Stimulated activated CD4-positive, alpha-beta T cell treated with anti-CD3 and anti-CD28 coated beads, Interleukin-2, amount 100 ng/mL, for 24 hours (primary cell): Measurements from ENCODE around the gene PHRF1.
"Not testable (repeated sequence)": the region's sequence is repeated elsewhere in the genome, so short reads cannot be mapped to it uniquely, and the experiment has no call there.

Source experiments
- DNase-seq, 2 donors: peaks; one replicate each; pipeline ENCODE4 v3.0.0-alpha.2; 2020

PHRF1 gene

DNA sequence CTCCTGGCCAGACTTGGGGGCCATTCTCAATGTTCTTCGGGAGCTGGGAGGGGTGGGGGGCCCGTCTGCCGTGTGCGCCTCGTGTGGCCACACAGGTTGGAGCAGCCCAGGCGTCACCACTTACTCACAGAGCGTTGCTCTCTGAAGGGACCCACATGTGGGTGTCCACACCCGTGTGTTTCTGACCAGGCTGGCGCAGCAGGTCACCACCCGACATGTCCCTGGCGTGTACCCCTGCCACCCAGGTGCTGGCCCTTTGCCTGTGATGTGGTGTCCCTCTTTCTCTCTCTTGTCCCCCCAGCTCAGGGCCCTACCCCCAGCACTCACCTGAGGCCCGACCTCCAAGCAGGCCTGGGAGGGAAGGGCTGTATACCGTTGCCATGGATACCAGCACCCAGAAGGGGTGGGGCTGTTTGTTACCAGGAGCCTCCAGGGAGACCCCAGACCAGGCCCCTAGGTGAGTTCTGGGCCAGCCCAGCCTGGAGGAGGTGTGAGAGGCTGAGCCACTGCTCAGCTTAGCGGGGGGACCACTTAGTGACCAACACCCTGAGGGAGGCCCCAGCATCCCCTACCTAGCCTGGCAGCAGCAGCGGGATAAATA is 17.1 kb upstream of the PHRF1 start:
- DNase-seq = no peak

GRCh38 chr11:559712-560304 is 16.5 kb upstream of the PHRF1 start:
- DNase-seq = no peak

DNA sequence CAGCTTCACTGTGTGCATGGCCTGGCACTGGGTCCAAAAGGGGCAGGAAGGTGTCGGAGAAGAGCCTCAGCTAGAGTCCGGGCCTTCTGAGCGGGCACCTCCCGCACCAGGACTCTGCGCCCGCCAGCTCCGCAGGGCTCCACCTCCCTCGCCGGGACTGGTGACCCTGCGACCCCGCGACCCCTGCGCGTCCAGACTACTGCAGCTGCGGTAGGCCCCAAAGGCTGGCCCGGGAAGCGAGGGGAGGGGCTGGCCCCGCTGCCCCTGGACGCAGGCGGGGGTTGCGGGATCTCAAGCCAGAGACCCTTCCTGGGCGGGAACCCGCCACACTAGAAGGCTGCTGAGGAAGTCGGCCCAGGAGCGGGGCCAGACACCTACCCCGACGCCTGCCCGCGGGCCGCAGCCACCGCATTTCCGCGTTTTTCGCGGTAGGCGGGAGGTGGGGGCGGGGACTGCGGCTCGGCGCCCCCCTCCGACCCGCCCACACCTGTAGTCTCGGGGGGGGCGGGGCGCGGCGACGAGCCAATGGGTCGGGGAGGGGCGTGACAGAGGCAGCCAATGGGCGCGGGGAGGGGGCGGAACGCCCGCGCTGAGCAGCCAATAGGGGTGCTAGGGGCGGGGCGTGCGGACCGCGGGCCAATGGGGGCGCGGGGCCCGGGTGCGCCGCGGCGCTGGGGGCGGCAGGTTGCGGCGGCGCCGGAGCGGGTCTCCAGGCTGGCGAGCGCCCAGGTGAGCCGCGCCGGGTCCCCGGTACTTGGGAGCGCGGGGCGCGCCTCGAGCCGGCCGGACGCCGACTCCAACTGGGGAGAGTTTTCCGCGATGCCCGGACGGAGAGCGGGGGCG is 15.7 kb upstream of the PHRF1 start, which contains the start of the genes LMNTD2 and RASSF7:
TSS of gene LMNTD2 (minus strand) at position 434 of the 843 bp plus-strand sequence. CDS start at position 412, 22 bp downstream.
TSS of gene RASSF7 (plus strand) at position 666 of the 843 bp plus-strand sequence. CDS start 799 bp downstream, outside the sequence.
- DNase-seq = peak; percentile 96 to 98

- DNase-seq = no peak
These were observed 14.9 kb upstream of the PHRF1 start for GRCh38 chr11:561148-562003.

DNA sequence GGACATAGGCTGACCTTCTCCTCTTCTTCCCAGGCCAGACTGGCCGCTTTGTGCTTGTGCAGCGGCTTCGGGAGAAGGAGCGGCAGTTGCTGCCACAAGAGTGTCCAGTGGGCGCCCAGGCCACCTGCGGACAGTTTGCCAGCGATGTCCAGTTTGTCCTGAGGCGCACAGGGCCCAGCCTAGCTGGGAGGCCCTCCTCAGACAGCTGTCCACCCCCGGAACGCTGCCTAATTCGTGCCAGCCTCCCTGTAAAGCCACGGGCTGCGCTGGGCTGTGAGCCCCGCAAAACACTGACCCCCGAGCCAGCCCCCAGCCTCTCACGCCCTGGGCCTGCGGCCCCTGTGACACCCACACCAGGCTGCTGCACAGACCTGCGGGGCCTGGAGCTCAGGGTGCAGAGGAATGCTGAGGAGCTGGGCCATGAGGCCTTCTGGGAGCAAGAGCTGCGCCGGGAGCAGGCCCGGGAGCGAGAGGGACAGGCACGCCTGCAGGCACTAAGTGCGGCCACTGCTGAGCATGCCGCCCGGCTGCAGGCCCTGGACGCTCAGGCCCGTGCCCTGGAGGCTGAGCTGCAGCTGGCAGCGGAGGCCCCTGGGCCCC is 14.1 kb upstream of the PHRF1 start:
- no peak for DNase-seq

DNA sequence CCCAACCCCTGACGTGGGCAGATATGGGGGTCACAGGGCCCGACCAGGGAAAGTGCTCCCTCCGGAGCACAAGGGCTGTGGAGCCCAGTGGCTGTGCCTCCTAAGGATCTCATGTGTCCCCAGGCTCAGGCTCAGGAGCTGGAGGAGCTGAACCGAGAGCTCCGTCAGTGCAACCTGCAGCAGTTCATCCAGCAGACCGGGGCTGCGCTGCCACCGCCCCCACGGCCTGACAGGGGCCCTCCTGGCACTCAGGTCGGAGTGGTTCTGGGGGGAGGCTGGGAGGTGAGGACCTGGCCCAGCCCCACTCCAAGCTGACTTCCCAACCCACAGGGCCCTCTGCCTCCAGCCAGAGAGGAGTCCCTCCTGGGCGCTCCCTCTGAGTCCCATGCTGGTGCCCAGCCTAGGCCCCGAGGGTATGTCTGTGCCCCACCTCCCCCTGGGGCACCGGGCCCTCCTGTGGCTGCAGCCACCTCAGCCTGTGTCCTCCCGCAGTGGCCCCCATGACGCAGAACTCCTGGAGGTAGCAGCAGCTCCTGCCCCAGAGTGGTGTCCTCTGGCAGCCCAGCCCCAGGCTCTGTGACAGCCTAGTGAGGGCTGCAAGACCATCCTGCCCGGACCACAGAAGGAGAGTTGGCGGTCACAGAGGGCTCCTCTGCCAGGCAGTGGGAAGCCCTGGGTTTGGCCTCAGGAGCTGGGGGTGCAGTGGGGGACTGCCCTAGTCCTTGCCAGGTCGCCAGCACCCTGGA is 13.0 kb upstream of the PHRF1 start:
- DNase-seq = no peak

DNA sequence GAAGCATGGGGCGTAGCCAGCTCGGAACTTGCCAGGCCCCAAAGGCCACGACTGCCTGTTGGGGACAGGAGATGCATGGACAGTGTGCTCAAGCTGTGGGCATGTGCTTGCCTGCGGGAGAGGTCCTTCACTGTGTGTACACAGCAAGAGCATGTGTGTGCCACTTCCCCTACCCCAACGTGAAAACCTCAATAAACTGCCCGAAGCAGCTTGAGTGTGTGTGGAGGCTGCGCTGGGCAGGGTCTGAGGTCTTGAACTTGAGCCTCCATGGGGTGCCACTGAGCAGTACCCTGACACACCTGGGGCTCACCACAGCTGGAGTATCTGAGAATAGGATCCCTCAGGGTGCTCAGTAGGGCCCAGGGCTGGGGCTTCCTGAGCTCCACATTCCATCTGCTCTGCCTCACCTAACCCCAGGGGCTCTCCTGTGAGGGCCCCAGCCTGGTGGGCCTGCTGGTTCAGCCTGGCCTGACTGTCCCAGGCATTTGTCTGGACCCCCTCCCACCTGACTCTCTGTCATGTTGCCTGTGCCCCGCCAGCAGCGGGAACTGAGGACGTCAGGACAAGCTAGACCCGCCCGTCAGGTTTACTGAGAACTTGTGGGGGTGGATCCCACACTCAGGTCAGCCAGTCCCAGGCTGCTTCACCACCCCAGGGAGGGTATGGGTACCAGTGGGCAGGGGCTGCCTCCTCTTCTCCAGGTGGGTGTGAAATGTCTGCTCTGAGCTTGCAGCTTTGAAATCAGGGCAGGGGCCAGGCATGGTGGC is 12.3 kb upstream of the PHRF1 start:
- DNase-seq = no peak

DNA sequence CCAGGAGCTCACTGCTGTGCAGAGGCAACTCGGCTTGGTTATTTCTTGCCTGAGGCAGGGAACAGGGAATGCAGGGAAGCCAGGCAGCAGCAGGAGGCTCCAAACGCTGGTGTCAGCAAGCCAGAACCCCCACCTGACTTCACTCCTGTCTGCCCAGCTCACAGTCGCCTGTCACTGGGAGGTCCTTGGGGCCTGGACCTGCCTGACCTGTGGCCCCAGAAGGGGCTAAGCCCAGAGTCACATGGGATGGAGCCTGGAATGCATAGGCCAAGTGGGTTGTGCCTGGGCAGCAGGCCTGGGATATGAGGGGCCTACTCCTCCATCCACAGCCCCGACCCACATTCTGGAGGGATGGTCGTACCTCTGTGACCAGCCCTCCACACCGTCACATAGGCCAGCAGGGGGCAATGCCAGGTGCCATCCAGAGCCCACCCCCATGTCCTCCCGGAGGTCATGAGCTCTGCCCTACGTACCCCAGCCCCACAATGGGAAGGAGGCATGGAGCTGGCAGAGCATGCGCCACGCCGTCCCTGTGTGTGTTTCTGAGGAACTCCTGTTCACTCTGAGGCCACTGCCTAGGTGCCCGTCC is 10.3 kb upstream of the PHRF1 start:
- DNase-seq = no peak

GRCh38 chr11:567011-567628 is 9.2 kb upstream of the PHRF1 start:
- DNase-seq = no peak

DNA sequence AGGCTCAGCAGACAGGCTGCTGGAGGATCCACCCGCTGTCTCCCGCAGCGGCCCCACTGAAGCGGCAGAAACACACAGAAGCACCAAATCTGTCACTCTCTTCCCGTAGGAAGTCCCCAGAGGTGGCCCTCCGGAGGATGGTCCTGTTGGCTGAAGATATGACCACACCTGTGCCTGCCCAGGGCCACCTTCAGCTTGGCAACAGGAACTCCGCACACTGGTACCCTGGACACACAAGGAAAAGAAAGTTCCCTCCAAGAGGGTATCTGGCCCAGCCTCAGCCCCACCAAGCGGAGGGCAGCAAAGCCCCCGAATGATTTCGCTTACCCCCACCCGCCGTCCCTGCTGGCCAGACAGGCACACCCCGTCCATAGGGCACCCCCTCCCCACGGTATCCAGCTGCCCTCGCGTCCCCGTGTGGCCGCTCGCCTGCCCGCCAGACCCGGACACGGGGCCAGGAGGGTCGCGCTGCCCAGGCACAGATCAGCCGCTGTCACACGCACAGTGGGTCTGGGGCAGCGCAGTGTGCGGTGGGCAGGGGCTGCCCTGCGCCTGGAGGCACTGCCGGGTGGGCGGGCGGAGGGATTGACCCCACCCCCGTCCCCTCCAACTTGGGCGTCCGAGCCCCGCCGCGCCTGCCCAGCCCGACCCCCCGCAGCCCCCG is 8.5 kb upstream of the PHRF1 start:
- DNase-seq = no peak

DNA sequence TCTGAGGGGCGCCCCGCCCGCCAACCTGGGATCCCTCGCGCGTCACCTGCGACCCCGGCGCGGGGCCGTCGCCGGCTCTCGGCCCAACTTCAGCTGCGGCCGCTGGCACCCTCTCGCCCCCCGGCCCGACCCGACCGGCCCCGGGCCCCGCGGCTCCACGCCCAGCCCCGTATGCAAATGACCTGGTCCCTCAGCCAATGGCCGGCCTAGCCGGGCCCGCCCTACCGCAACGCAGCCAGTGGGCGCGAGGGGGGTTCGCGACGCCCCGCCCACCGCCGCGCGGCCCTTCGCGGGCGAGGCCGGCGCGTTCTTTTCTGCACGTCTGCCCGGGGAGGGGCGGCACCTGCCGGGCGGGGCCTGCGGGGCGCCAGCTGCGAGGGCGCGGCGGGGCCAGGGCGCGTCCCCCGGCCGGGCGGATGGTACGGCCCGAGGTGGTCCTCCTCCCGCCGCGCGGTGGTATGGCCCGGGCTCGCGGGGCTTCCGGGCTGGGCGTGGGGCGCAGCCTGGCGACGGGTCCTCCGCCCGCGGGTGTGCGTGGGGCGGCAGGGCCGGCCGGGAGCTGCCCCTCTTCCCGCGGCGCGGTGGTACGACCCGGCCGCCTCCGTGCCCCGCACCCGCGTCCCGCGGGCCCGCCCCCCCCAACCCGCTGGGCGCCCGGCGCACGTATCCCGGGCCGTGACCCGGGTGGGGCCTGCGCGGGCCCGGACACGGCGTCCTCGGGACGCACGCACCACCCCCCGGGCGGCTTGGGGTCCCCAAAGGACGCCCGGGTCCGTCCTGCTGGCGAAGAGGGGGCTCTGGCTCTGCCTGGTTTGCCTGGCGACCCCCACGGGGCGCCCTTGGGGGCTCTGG is 7.7 kb upstream of the PHRF1 start:
- peak; percentile 89 to 94 for DNase-seq

GRCh38 chr11:569158-569885 is 6.9 kb upstream of the PHRF1 start:
- DNase-seq = no peak

DNA sequence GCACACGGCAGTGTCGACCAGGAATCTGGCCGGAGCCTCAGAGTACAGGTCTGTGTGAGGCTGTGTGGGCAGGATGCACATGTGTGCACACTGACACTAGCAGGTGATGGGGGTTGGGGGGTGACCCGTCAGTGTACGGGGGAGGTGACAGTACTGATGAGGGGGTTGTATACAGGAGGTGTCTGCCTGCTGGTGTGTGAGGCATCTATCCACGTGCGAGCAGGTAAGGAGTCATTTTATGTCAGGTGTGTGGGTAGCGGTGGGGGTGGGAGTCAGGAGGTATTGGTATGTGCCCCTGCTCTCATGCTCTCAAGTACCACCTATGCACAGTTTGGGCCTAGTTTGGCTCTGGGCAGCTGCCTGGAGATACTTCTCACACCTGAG is 4.5 kb upstream of the PHRF1 start:
- DNase-seq = no peak

DNA sequence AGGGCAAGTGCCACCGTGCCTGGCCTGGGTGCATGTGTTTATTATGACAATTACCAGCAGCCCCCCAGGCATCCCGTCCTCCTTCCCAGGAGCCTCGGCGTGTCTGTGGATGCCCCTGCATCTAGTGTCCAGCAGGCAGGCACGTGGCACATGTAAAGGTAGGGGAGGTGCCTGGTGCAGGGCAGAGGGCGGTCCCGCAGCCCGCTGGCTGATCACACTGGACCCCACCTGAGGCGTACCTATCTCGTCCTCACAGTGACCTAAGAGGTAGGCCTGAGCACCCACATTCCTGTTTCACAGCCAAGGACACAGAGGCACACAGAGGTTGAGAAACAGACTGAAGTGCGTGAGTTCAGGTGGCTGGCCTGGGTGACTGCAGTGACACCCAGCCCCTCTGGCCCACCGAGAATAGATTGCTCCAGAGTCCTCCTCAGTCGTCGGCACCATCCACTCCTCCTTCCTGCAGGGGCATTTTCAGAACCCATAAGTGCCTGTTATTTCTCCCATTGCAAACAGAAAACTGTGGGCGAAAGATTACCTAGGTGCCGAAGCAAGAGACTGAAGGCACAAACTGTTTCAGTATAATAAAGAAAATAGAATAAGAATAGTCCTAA is 3.0 kb upstream of the PHRF1 start:
- DNase-seq = no peak

- DNase-seq = not testable (repeated sequence)
These were observed 2.2 kb upstream of the PHRF1 start for GRCh38 chr11:574031-574570.

GRCh38 chr11:574632-575312 is 1.5 kb upstream of the PHRF1 start:
- DNase-seq = no peak
